H1 (cell line): Measurements from ENCODE around the gene TBCE. TPM values are rescaled to one million over a fixed set of nuclear protein-coding genes. Genes with fewer than 3 reads are reported as not detected.

Source experiments
- KDM1A ChIP-seq: fragments of 200-600, 300-600 bp; sonication (generic); IDR thresholded peaks from 2 replicates; pipeline ENCODE4 v1.7.1; 2016; ENCODE audit warnings: mild to moderate bottlenecking, low read length, borderline replicate concordance
- NANOG ChIP-seq: IDR thresholded peaks from 2 replicates; pipeline ENCODE4 v1.6.1; 2011; ENCODE audit warnings: low read length, low read depth, mild to moderate bottlenecking, inconsistent platforms; ENCODE audit not compliant: insufficient read depth, poor library complexity, severe bottlenecking
- SIX5 ChIP-seq: IDR thresholded peaks from 2 replicates; pipeline ENCODE4 v1.6.1; 2011; ENCODE audit warnings: mild to moderate bottlenecking, low read depth, low read length
- TAF7 ChIP-seq: optimal IDR thresholded peaks from 2 replicates; pipeline ENCODE3; 2011; ENCODE audit warnings: low read depth, mild to moderate bottlenecking, inconsistent platforms, low read length, moderate library complexity, borderline replicate concordance
- polyA plus RNA-seq, 7 experiments: library from polyadenylated mRNA; depleted of rRNA in 3 of 7; stranded (reverse) in 5 of 7; unstranded in 2 of 7; fragments of >200 nt in 5 of 7; fragments of 200-250 nt in 2 of 7; gene quantifications; 1 replicate in 5 of 7; 2 replicates in 1 of 7; 4 replicates in 1 of 7; pipeline versions ENCODE4 v1.2.1 to v1.2.3, GENCODE V29; 2011 to 2013; ENCODE audit warnings: missing spikeins in 2 of 7, mixed read lengths in 2 of 7
- total RNA-seq: library from RNA; stranded (reverse); fragmentation: NEBNext Ultra II Directional; extraction: Animal tissue kit (Norgen Biotek cat#: 25700); gene quantifications from 2 replicates; pipeline ENCODE4 v1.2.1, GENCODE V29; 2021
- TF ChIP-seq, protein P1 (sequence below): IDR thresholded peaks from 2 replicates; pipeline ENCODE4 v1.6.1; 2011; ENCODE audit warnings: low read length, improper control_type of control experiment

TBCE gene
- total and polyA plus RNA-seq, 2 of the 8 experiments (the other 6 are each of a cell fraction or from before 2014, with no cell fraction given): 22.7 to 42.9 TPM

- TF ChIP-seq TAF7 (no peak), KDM1A (no peak), SIX5 (no peak), NANOG (no peak)
- TF ChIP-seq, protein P1, sequence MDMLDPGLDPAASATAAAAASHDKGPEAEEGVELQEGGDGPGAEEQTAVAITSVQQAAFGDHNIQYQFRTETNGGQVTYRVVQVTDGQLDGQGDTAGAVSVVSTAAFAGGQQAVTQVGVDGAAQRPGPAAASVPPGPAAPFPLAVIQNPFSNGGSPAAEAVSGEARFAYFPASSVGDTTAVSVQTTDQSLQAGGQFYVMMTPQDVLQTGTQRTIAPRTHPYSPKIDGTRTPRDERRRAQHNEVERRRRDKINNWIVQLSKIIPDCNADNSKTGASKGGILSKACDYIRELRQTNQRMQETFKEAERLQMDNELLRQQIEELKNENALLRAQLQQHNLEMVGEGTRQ: no peak
Observed at GRCh38 chr1:235369802-235370201, 2.6 kb downstream of the TBCE start (continued).
